Fibroblast of the aortic adventitia (primary cell): ENCODE measurements around the gene AXDND1. TPM values are rescaled to one million over a fixed set of nuclear protein-coding genes. Genes with fewer than 3 reads are reported as not detected.
A peak's percentile ranks its signal among the peaks of the same experiment; 100 is the strongest.

Source experiments
- DNase-seq: peaks from one replicate; pipeline ENCODE4 v3.0.0-alpha.2; 2010; ENCODE audit warnings: low read depth
- H3K4me3 ChIP-seq: 2 replicates; pipeline ENCODE4 v1.5.1; 2011; ENCODE audit warnings: low read depth, mild to moderate bottlenecking, control low read depth, low read length, moderate library complexity
- CTCF ChIP-seq: IDR thresholded peaks from 2 replicates; pipeline ENCODE4 v1.5.1; 2011; ENCODE audit warnings: mild to moderate bottlenecking, low read length, control low read depth, inconsistent platforms; ENCODE audit not compliant: insufficient read depth
- total RNA-seq: library from RNA; depleted of rRNA; stranded (reverse); fragments of >200 nt; gene quantifications from 2 replicates; pipeline ENCODE4 v1.2.3, GENCODE V29; 2012; ENCODE audit warnings: low replicate concordance

AXDND1 gene
- total RNA-seq, 1 donor = 0.36 TPM

- DNase-seq = no peak
Observed at GRCh38 chr1:179589509-179589908, 223.7 kb downstream of the AXDND1 start.

GRCh38 chr1:179590671-179591070, 224.9 kb downstream of the AXDND1 start:
- no peak for DNase-seq
- no peak for TF ChIP-seq CTCF
- no peak overlapping the region for H3K4me3 ChIP-seq

More at GRCh38 chr1:179589509-179589908, 223.7 kb downstream of the AXDND1 start:
- no peak for TF ChIP-seq CTCF
- H3K4me3 ChIP-seq = no peak overlapping the region

GRCh38 chr1:179591253-179591591, 225.5 kb downstream of the AXDND1 start:
- no peak overlapping the region for H3K4me3 ChIP-seq
- DNase-seq = no peak
- no peak for TF ChIP-seq CTCF

- no peak within 1 kb of the TSS for H3K4me3 ChIP-seq
- DNase-seq = no peak
- no peak for TF ChIP-seq CTCF
Observed at GRCh38 chr1:179591592-179592580, 226.1 kb downstream of the AXDND1 start, which contains the start of gene TDRD5. Gene TDRD5 (plus strand): TSS chr1:179591832. CDS start chr1:179592616, 784 bp downstream.

GRCh38 chr1:179598631-179599030, 232.9 kb downstream of the AXDND1 start:
- DNase-seq = no peak
- no peak for TF ChIP-seq CTCF
- H3K4me3 ChIP-seq = no peak overlapping the region

GRCh38 chr1:179599623-179600249, 234.0 kb downstream of the AXDND1 start:
- DNase-seq = peak; percentile 21
- no peak overlapping the region for H3K4me3 ChIP-seq
- TF ChIP-seq CTCF = peak; percentile 37
